Measurements from ENCODE around the gene WIPF2. TPM values are rescaled to one million over a fixed set of nuclear protein-coding genes. Genes with fewer than 3 reads are reported as not detected.

WIPF2 gene
- total RNA-seq, 1 experiment from 2014 or later: 23.0 TPM

DNA sequence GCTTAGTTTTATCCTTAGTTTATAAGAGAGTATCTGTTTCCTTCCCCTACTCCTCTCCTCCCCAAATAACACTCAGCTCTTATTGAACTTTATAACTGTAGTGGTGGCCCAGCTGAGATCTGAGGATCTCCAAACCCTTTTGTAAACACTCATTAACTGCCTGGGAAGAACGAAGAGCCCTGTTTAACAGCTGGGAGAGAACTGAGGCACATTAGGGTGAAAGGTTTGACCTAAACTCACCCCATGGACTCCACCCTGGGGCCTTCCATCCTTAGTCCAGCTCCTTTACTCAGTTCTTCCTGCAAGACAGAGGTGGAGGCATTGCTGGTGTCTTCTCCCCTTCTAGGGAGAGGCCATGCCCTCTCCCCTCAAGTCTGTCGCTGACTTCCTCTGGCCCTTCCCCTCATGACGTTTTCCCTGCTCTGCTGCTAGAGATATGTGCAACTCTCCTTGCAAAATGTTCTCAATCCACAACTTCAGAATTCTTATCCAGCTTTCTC, 88.7 kb downstream of the WIPF2 start:
- no peak for ATAC-seq

More for the DNA sequence above, 88.7 kb downstream of the WIPF2 start:
- peaks cover 39% of the 10 kb centered on the region for H3K4me1 Mint-ChIP-seq
- peaks cover 13% of the 10 kb centered on the region for H3K36me3 Mint-ChIP-seq
- no peaks in the 10 kb centered on the region for H3K27me3 Mint-ChIP-seq (ENCODE audit: low read depth)
- TF ChIP-seq, protein P1, sequence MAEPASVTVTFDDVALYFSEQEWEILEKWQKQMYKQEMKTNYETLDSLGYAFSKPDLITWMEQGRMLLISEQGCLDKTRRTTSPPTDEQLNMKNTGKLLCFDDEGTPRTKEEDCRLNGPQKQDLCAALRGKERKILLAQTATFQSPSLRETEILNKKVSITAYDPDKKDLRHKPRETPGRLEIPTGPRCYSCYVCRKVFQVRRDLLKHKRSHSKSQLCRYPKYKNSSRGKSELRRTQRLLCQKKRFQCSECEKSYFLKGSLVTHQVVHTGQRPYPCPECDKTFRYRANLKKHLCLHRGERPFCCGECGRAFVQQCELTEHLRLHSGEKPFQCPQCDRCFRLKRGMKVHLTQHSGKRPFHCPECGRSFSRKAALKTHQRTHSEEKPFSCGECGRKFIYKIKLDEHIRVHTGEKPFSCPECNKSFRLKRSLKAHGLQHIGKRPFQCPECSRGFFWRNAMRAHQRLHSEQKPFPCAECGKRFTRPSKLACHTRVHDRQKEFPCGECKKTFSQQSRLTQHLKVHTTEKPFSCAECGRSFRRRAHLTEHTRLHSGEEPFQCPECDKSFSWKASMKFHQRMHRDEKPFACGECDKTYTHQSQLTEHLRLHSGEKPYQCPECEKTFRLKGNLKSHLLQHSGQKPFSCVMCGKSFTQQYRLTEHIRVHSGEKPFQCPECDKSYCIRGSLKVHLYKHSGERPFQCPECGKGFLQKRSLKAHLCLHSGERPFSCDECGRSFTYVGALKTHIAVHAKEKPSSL (CRISPR knock-in tag; conservative IDR thresholded peaks at IDR 0.05): no peak
- TF ChIP-seq ZNF232 (CRISPR knock-in tag; IDR thresholded peaks at IDR 0.05): no peak
- no peak for TF ChIP-seq USF1 (CRISPR knock-in tag; IDR thresholded peaks at IDR 0.05)
- no peak for TF ChIP-seq ZNF219 (CRISPR knock-in tag; IDR thresholded peaks at IDR 0.05; ENCODE audit: borderline replicate concordance)
- TF ChIP-seq FOXJ3 (CRISPR knock-in tag; IDR thresholded peaks at IDR 0.05; ENCODE audit: borderline replicate concordance): no peak
- no peak for TF ChIP-seq E2F5 (CRISPR knock-in tag; IDR thresholded peaks at IDR 0.05)
- TF ChIP-seq NFYB (CRISPR knock-in tag; conservative IDR thresholded peaks at IDR 0.05; ENCODE audit: low read depth): no peak
- no peak for TF ChIP-seq GABPB1 (CRISPR knock-in tag; IDR thresholded peaks at IDR 0.05)
- TF ChIP-seq CBFB (CRISPR knock-in tag; IDR thresholded peaks at IDR 0.05; ENCODE audit: low read depth): no peak
- no peak for TF ChIP-seq USF2 (CRISPR knock-in tag; IDR thresholded peaks at IDR 0.05)
- TF ChIP-seq JAZF1 (CRISPR knock-in tag; IDR thresholded peaks at IDR 0.05): no peak
- no peak for TF ChIP-seq ZNF396 (CRISPR knock-in tag; IDR thresholded peaks at IDR 0.05; ENCODE audit: borderline replicate concordance)
- TF ChIP-seq, protein P2, sequence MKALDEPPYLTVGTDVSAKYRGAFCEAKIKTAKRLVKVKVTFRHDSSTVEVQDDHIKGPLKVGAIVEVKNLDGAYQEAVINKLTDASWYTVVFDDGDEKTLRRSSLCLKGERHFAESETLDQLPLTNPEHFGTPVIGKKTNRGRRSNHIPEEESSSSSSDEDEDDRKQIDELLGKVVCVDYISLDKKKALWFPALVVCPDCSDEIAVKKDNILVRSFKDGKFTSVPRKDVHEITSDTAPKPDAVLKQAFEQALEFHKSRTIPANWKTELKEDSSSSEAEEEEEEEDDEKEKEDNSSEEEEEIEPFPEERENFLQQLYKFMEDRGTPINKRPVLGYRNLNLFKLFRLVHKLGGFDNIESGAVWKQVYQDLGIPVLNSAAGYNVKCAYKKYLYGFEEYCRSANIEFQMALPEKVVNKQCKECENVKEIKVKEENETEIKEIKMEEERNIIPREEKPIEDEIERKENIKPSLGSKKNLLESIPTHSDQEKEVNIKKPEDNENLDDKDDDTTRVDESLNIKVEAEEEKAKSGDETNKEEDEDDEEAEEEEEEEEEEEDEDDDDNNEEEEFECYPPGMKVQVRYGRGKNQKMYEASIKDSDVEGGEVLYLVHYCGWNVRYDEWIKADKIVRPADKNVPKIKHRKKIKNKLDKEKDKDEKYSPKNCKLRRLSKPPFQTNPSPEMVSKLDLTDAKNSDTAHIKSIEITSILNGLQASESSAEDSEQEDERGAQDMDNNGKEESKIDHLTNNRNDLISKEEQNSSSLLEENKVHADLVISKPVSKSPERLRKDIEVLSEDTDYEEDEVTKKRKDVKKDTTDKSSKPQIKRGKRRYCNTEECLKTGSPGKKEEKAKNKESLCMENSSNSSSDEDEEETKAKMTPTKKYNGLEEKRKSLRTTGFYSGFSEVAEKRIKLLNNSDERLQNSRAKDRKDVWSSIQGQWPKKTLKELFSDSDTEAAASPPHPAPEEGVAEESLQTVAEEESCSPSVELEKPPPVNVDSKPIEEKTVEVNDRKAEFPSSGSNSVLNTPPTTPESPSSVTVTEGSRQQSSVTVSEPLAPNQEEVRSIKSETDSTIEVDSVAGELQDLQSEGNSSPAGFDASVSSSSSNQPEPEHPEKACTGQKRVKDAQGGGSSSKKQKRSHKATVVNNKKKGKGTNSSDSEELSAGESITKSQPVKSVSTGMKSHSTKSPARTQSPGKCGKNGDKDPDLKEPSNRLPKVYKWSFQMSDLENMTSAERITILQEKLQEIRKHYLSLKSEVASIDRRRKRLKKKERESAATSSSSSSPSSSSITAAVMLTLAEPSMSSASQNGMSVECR (CRISPR knock-in tag; IDR thresholded peaks at IDR 0.05; ENCODE audit: borderline replicate concordance): no peak
- TF ChIP-seq IRF2 (CRISPR knock-in tag; IDR thresholded peaks at IDR 0.05; ENCODE audit: borderline replicate concordance, low read depth): no peak
- TF ChIP-seq FOXP4 (CRISPR knock-in tag; IDR thresholded peaks at IDR 0.05): no peak
- ChIA-PET POLR2A (interaction anchor here (0.5 to 3.3 kb wide), 9 partner anchors 8 to 132 kb away, joined by 3 to 17 read pairs (median 5); no protein-coding TSS in a partner anchor), CTCF (interaction anchor here (0.6 to 10.9 kb wide), 21 partner anchors 9 to 289 kb away, joined by 3 to 259 read pairs (median 6); partner anchors contain the start of gene WIPF2)
- no peak overlapping the region for H3K4me3 Mint-ChIP-seq
- DNase-seq (ENCODE audit: low spot score): no peak
- H3K9me3 Mint-ChIP-seq: no peaks in the 10 kb centered on the region
- H3K27ac Mint-ChIP-seq: no peak overlapping the region

Data from WTC11 (cell line).